OCI-LY7 (cell line): ENCODE data around the gene CD59. TPM values are rescaled to one million over a fixed set of nuclear protein-coding genes. Genes with fewer than 3 reads are reported as not detected.
"Not testable (repeated sequence)": the region's sequence is repeated elsewhere in the genome, so short reads cannot be mapped to it uniquely, and the experiment has no call there.

Experiments
- BruUV-seq: library from RNA; stranded (reverse); fragments of 400-500 nt; replicated peaks from 2 replicates; lab custom pipeline; 2021; lab: Mats Ljungman, UMichigan
- CTCF ChIA-PET: fragments of 300-600 bp; sonication (Branson Sonifier 250); formaldehyde crosslinking; loops from one replicate; lab custom pipeline; 2022; ENCODE audit warnings: antibody characterized with exemption; ENCODE audit not compliant: unreplicated experiment; lab: Charles Lee
- POLR2A ChIA-PET: fragments of 300-600 bp; sonication (Branson Sonifier 250); formaldehyde crosslinking; loops from one replicate; lab custom pipeline; 2022; ENCODE audit warnings: antibody characterized with exemption; lab: Charles Lee
- DNase-seq: peaks from one replicate; pipeline ENCODE4 v3.0.0-alpha.2; 2015; ENCODE audit warnings: low spot score
- H2AFZ ChIP-seq: fragments of 200-600 bp; sonication (generic), shearing (Covaris generic); 2 replicates; pipeline ENCODE4 v1.6.1; 2014; ENCODE audit warnings: mild to moderate bottlenecking, antibody characterized with exemption, low read length, moderate library complexity
- H3K27ac ChIP-seq: fragments of 200-600 bp; sonication (generic); 2 replicates; pipeline ENCODE4 v1.5.1; 2014; ENCODE audit warnings: mixed run types, low read depth, mild to moderate bottlenecking, moderate library complexity, low read length, inconsistent platforms; ENCODE audit not compliant: poor library complexity, severe bottlenecking
- H3K36me3 ChIP-seq: fragments of 200-600 bp; sonication (generic); 2 replicates; pipeline ENCODE4 v1.6.1; 2014; ENCODE audit warnings: mild to moderate bottlenecking, antibody characterized with exemption, low read length, moderate library complexity, mixed read lengths; ENCODE audit not compliant: insufficient read depth
- H3K4me1 ChIP-seq: fragments of 200-600 bp; sonication (generic); 2 replicates; pipeline ENCODE4 v1.5.1; 2014; ENCODE audit warnings: mild to moderate bottlenecking, low read length; ENCODE audit not compliant: insufficient read depth, poor library complexity, severe bottlenecking
- H3K4me2 ChIP-seq: fragments of 200-600 bp; sonication (generic); 2 replicates; pipeline ENCODE4 v1.6.1; 2014; ENCODE audit warnings: mild to moderate bottlenecking, low read length
- H3K4me3 ChIP-seq: fragments of 200-600 bp; sonication (generic); 2 replicates; pipeline ENCODE4 v1.5.1; 2014; ENCODE audit warnings: mild to moderate bottlenecking, low read depth, low read length; ENCODE audit not compliant: poor library complexity, severe bottlenecking
- H3K79me2 ChIP-seq: fragments of 200-600 bp; sonication (generic); 2 replicates; pipeline ENCODE4 v1.6.1; 2016; ENCODE audit warnings: low read depth, mild to moderate bottlenecking, low read length, moderate library complexity, mixed read lengths; ENCODE audit not compliant: insufficient read depth
- H3K9me2 ChIP-seq: fragments of 200-600 bp; sonication (generic); 2 replicates; pipeline ENCODE4 v1.6.1; 2016; ENCODE audit warnings: mild to moderate bottlenecking, low read length, mixed read lengths; ENCODE audit not compliant: insufficient read depth
- H3K9me3 ChIP-seq: fragments of 200-600 bp; sonication (generic); 2 replicates; pipeline ENCODE4 v1.6.1; 2014; ENCODE audit warnings: mild to moderate bottlenecking, mixed run types, low read length, mixed read lengths
- H4K20me1 ChIP-seq: fragments of 200-600 bp; sonication (generic); 2 replicates; pipeline ENCODE4 v1.6.1; 2014; ENCODE audit warnings: mild to moderate bottlenecking, antibody characterized with exemption, low read length, moderate library complexity, mixed read lengths; ENCODE audit not compliant: insufficient read depth
- CTCF ChIP-seq: fragments of 200-600 bp; sonication (generic); conservative IDR thresholded peaks from 2 replicates; pipeline ENCODE4 v1.5.1; 2014; ENCODE audit warnings: mild to moderate bottlenecking, antibody characterized with exemption, low read length, moderate library complexity, mixed read lengths
- EZH2phosphoT487 ChIP-seq: fragments of 200-600 bp; sonication (generic); IDR thresholded peaks from 2 replicates; pipeline ENCODE4 v1.6.1; 2018; ENCODE audit warnings: low read depth, borderline replicate concordance, mild to moderate bottlenecking, mixed run types, antibody characterized with exemption, low read length, moderate library complexity, mixed read lengths
- intact Hi-C: fragments of 100-400 bp; cut with micrococcal nuclease; formaldehyde crosslinking; loops from one replicate; pipeline ENCODE4 v1.10.0; 2022; ENCODE audit not compliant: unreplicated experiment
- total RNA-seq, 2 experiments: library from RNA; depleted of rRNA in 1 of 2; stranded (reverse); fragments of >200 nt in 1 of 2; shearing (Covaris generic) in 1 of 2; gene quantifications; 2 replicates each; pipeline ENCODE4 v1.2.3, GENCODE V29; 2014 to 2022

The CD59 gene
- total RNA-seq, 2 experiments from 2014 or later = 20.2 to 35.5 TPM

GRCh38 chr11:33727539-33727938 lies 8.7 kb downstream of the CD59 start:
- CTCF ChIA-PET = not testable (repeated sequence)
- TSS peak; percentile 27 for BruUV-seq
- POLR2A ChIA-PET = interaction anchor here (0.9 kb wide), 1 partner anchor 14 kb away, joined by 3 read pairs; no protein-coding TSS in a partner anchor

GRCh38 chr11:33725496-33725895 lies 10.7 kb downstream of the CD59 start:
- H3K9me2 ChIP-seq = no peaks in the 10 kb centered on the region
- no peak overlapping the region for H3K4me3 ChIP-seq
- H3K27ac ChIP-seq = no peak overlapping the region
- TF ChIP-seq CTCF (no peak), EZH2phosphoT487 (no peak)
- no peaks in the 10 kb centered on the region for H3K4me1 ChIP-seq
- no peaks in the 10 kb centered on the region for H3K36me3 ChIP-seq
- no TSS peak for BruUV-seq
- H4K20me1 ChIP-seq = no peaks in the 10 kb centered on the region
- H3K9me3 ChIP-seq = no peaks in the 10 kb centered on the region
- H3K79me2 ChIP-seq = no peaks in the 10 kb centered on the region
- CTCF ChIA-PET = no interaction called here
- intact Hi-C loops = no loop called here
- H3K4me2 ChIP-seq = no peak overlapping the region
- DNase-seq = no peak
- POLR2A ChIA-PET = interaction anchor here (0.8 kb wide), 1 partner anchor 530 kb away, joined by 3 read pairs; no protein-coding TSS in a partner anchor
- H2AFZ ChIP-seq = no peak overlapping the region

More at GRCh38 chr11:33727539-33727938, 8.7 kb downstream of the CD59 start:
- H3K79me2 ChIP-seq, H3K4me1 ChIP-seq, H3K4me2 ChIP-seq, H4K20me1 ChIP-seq, intact Hi-C loops, H3K27ac ChIP-seq, H2AFZ ChIP-seq, H3K4me3 ChIP-seq, H3K9me2 ChIP-seq, H3K36me3 ChIP-seq, DNase-seq, H3K9me3 ChIP-seq: not testable (repeated sequence)

- H4K20me1 ChIP-seq = no peaks in the 10 kb centered on the region
- H3K4me1 ChIP-seq = no peaks in the 10 kb centered on the region
- H3K27ac ChIP-seq = no peak overlapping the region
- TF ChIP-seq EZH2phosphoT487 (no peak), CTCF (no peak)
- H3K36me3 ChIP-seq = no peaks in the 10 kb centered on the region
- H3K4me3 ChIP-seq = no peak overlapping the region
- no peak overlapping the region for H3K4me2 ChIP-seq
- no peak overlapping the region for H2AFZ ChIP-seq
- DNase-seq = no peak
- intact Hi-C loops = no loop called here
- ChIA-PET CTCF (no interaction called here), POLR2A (interaction anchor here (0.5 to 1.0 kb wide), 3 partner anchors 33 to 529 kb away, joined by 3 read pairs; no protein-coding TSS in a partner anchor)
- no peaks in the 10 kb centered on the region for H3K9me3 ChIP-seq
- H3K79me2 ChIP-seq = no peaks in the 10 kb centered on the region
- no peaks in the 10 kb centered on the region for H3K9me2 ChIP-seq
- BruUV-seq = no TSS peak
Measured at GRCh38 chr11:33724644-33725035, 11.6 kb downstream of the CD59 start.
